ENCODE measurements around the gene DNASE2. TPM values are rescaled to one million over a fixed set of nuclear protein-coding genes. Genes with fewer than 3 reads are reported as not detected.

DNASE2 gene
- total RNA-seq, 1 donor from 2014 or later, result 26.5 TPM

GRCh38 chr19:12884627-12884925, 3.3 kb upstream of the DNASE2 start:
- ATAC-seq (ENCODE audit: low read depth) (no peak), DNase-seq (no peak)
- ChIA-PET POLR2A (interaction anchor here (0.6 to 2.2 kb wide), 9 partner anchors 29 to 210 kb away, joined by 3 to 15 read pairs (median 4); partner anchors contain the start of genes CALR, FARSA, JUNB and SYCE2), CTCF (interaction anchor here (0.8 to 3.4 kb wide), 6 partner anchors 8 to 209 kb away, joined by 3 to 39 read pairs (median 4); partner anchors contain the start of gene CALR)
- peaks cover 2% of the 10 kb centered on the region for H3K9me3 Mint-ChIP-seq
- H3K4me3 Mint-ChIP-seq, result peak overlapping the region; percentile 11
- no peak for TF ChIP-seq CTCF (IDR thresholded peaks at IDR 0.05)
- H3K27me3 Mint-ChIP-seq, result no peaks in the 10 kb centered on the region
- H3K4me1 Mint-ChIP-seq, result peaks cover 36% of the 10 kb centered on the region
- H3K36me3 Mint-ChIP-seq (ENCODE audit: low read depth), result peaks cover 1% of the 10 kb centered on the region
- intact Hi-C loops (cut with micrococcal nuclease), result no loop called here
- no peak overlapping the region for H3K27ac Mint-ChIP-seq

GRCh38 chr19:12884202-12884601, 3.0 kb upstream of the DNASE2 start:
- intact Hi-C loops (cut with micrococcal nuclease), result no loop called here

GRCh38 chr19:12882589-12882988, 1.3 kb upstream of the DNASE2 start:
- no peak for ATAC-seq (ENCODE audit: low read depth)
- no peak for DNase-seq
- POLR2A ChIA-PET, result interaction anchor here (0.7 to 3.6 kb wide), 9 partner anchors 8 to 1000 kb away, joined by 3 to 58 read pairs (median 4); partner anchors contain the start of genes CALR and GCDH
- Mint-ChIP-seq H3K36me3 (ENCODE audit: low read depth) (peaks cover 11% of the 10 kb centered on the region), H3K27me3 (no peaks in the 10 kb centered on the region), H3K4me1 (peaks cover 34% of the 10 kb centered on the region), H3K27ac (peak overlapping the region; percentile 94), H3K9me3 (peaks cover 2% of the 10 kb centered on the region), H3K4me3 (peak overlapping the region; percentile 92)
- no peak for TF ChIP-seq CTCF (IDR thresholded peaks at IDR 0.05)
- CTCF ChIA-PET, result interaction anchor here (0.6 to 1.2 kb wide), 4 partner anchors 8 to 164 kb away, joined by 3 to 6 read pairs (median 3); partner anchors contain the start of gene GCDH
- intact Hi-C loops (cut with micrococcal nuclease), result no loop called here

More at GRCh38 chr19:12884202-12884601, 3.0 kb upstream of the DNASE2 start:
- Mint-ChIP-seq H3K9me3 (peaks cover 2% of the 10 kb centered on the region), H3K27me3 (no peaks in the 10 kb centered on the region), H3K4me3 (no peak overlapping the region), H3K36me3 (ENCODE audit: low read depth) (peaks cover 1% of the 10 kb centered on the region), H3K4me1 (peaks cover 36% of the 10 kb centered on the region), H3K27ac (no peak overlapping the region)
- DNase-seq (no peak), ATAC-seq (ENCODE audit: low read depth) (no peak)
- ChIA-PET POLR2A (interaction anchor here (0.5 to 2.2 kb wide), 7 partner anchors 35 to 263 kb away, joined by 3 to 15 read pairs (median 7); partner anchors contain the start of genes CALR, FARSA, JUNB and SYCE2), CTCF (interaction anchor here (1.7 to 3.4 kb wide), 2 partner anchors 81 to 210 kb away, joined by 6 to 39 read pairs; no protein-coding TSS in a partner anchor)
- TF ChIP-seq CTCF (IDR thresholded peaks at IDR 0.05), result no peak

GRCh38 chr19:12880551-12881171, 588 bp downstream of the DNASE2 start:
- peaks cover 25% of the 10 kb centered on the region for H3K36me3 Mint-ChIP-seq (ENCODE audit: low read depth)
- ChIA-PET POLR2A (interaction anchor here (0.5 to 3.6 kb wide), 21 partner anchors 8 to 1056 kb away, joined by 3 to 58 read pairs (median 4); partner anchors contain the start of genes CALR, FARSA, GADD45GIP1 and GCDH), CTCF (interaction anchor here (1.3 to 1.7 kb wide), 2 partner anchors 33 to 83 kb away, joined by 3 to 6 read pairs; no protein-coding TSS in a partner anchor)
- ATAC-seq (ENCODE audit: low read depth) (peak; percentile 15), DNase-seq (no peak)
- no peaks in the 10 kb centered on the region for H3K27me3 Mint-ChIP-seq
- H3K27ac Mint-ChIP-seq, result peak overlapping the region; percentile 94
- peaks cover 34% of the 10 kb centered on the region for H3K4me1 Mint-ChIP-seq
- intact Hi-C loops (cut with micrococcal nuclease), result loop anchor here (1.0 to 2.0 kb wide), 4 partner anchors 10 to 53 kb away; partner anchors contain the start of genes FARSA and SYCE2
- H3K9me3 Mint-ChIP-seq, result peaks cover 2% of the 10 kb centered on the region
- H3K4me3 Mint-ChIP-seq, result peak overlapping the region; percentile 92
- TF ChIP-seq CTCF (IDR thresholded peaks at IDR 0.05), result no peak

GRCh38 chr19:12875086-12875485, 6.2 kb downstream of the DNASE2 start:
- POLR2A ChIA-PET, result no interaction called here
- no peak overlapping the region for H3K4me3 Mint-ChIP-seq
- intact Hi-C loops (cut with micrococcal nuclease), result no loop called here

More at GRCh38 chr19:12875086-12875485, 6.2 kb downstream of the DNASE2 start:
- H3K27me3 Mint-ChIP-seq, result no peaks in the 10 kb centered on the region
- peaks cover 1% of the 10 kb centered on the region for H3K4me1 Mint-ChIP-seq
- ATAC-seq (ENCODE audit: low read depth), result no peak
- no peaks in the 10 kb centered on the region for H3K9me3 Mint-ChIP-seq
- no peak overlapping the region for H3K27ac Mint-ChIP-seq
- no peak for DNase-seq
- CTCF ChIA-PET, result no interaction called here
- TF ChIP-seq CTCF (IDR thresholded peaks at IDR 0.05), result no peak
- peaks cover 52% of the 10 kb centered on the region for H3K36me3 Mint-ChIP-seq (ENCODE audit: low read depth)
